Loucy (cell line): ENCODE measurements around the gene DOCK10.

ENCODE experiments used
- H2AFZ ChIP-seq: fragments of 200-600 bp; sonication (generic); 2 replicates; pipeline ENCODE4 v1.6.0; 2016; ENCODE audit warnings: antibody characterized with exemption, mild to moderate bottlenecking, low read length, moderate library complexity
- H3F3A ChIP-seq: fragments of 200-600 bp; 2 replicates; pipeline ENCODE4 v1.6.0; 2016; ENCODE audit warnings: antibody characterized with exemption, low read depth, mild to moderate bottlenecking
- H3K27me3 ChIP-seq: fragments of 200-600 bp; sonication (generic); 2 replicates; pipeline ENCODE4 v1.6.1; 2014; ENCODE audit warnings: low read length, mild to moderate bottlenecking; ENCODE audit not compliant: insufficient read depth, poor library complexity, severe bottlenecking
- H3K36me3 ChIP-seq: fragments of 200-600 bp; sonication (generic); 2 replicates; pipeline ENCODE4 v1.6.1; 2016; ENCODE audit warnings: low read length; ENCODE audit not compliant: insufficient read depth
- H3K4me1 ChIP-seq: fragments of 200-600 bp; sonication (generic); 2 replicates; pipeline ENCODE4 v1.5.1; 2014; ENCODE audit warnings: low read length, mild to moderate bottlenecking; ENCODE audit not compliant: insufficient read depth, poor library complexity, severe bottlenecking
- H3K4me2 ChIP-seq: fragments of 200-600 bp; sonication (generic); 2 replicates; pipeline ENCODE4 v1.6.0; 2014; ENCODE audit warnings: antibody characterized with exemption, low read length, low read depth, mild to moderate bottlenecking; ENCODE audit not compliant: poor library complexity, severe bottlenecking
- H3K4me3 ChIP-seq: fragments of 200-600 bp; sonication (generic); 2 replicates; pipeline ENCODE4 v1.5.1; 2014; ENCODE audit warnings: low read length, mild to moderate bottlenecking, mixed read lengths; ENCODE audit not compliant: poor library complexity, severe bottlenecking
- H3K79me2 ChIP-seq: fragments of 200-600 bp; sonication (generic); 2 replicates; pipeline ENCODE4 v1.6.1; 2014; ENCODE audit warnings: low read length; ENCODE audit not compliant: insufficient read depth
- H3K9ac ChIP-seq: fragments of 200-600 bp; sonication (generic); 2 replicates; pipeline ENCODE4 v1.6.0; 2014; ENCODE audit warnings: mild to moderate bottlenecking, low read depth, low read length, moderate library complexity; ENCODE audit not compliant: poor library complexity, severe bottlenecking
- H3K9me2 ChIP-seq: fragments of 200-600 bp; sonication (generic); replicated peaks from 2 replicates; pipeline ENCODE4 v1.6.1; 2016; ENCODE audit warnings: low read depth, low read length, mixed read lengths
- H3K9me3 ChIP-seq: fragments of 200-600 bp; sonication (generic); 2 replicates; pipeline ENCODE4 v1.6.1; 2014; ENCODE audit warnings: mild to moderate bottlenecking, antibody characterized with exemption, low read length, low read depth; ENCODE audit not compliant: insufficient read depth
- H4K20me1 ChIP-seq: fragments of 200-600 bp; sonication (generic); 2 replicates; pipeline ENCODE4 v1.6.0; 2014; ENCODE audit warnings: antibody characterized with exemption, low read length, mild to moderate bottlenecking; ENCODE audit not compliant: insufficient read depth, poor library complexity, severe bottlenecking
- CTCF ChIP-seq: fragments of 200-600 bp; sonication (generic); conservative IDR thresholded peaks from 2 replicates; pipeline ENCODE4 v1.5.1; 2014; ENCODE audit warnings: mild to moderate bottlenecking, antibody characterized with exemption, low read length
- EZH2phosphoT487 ChIP-seq: fragments of 200-600 bp; IDR thresholded peaks from 2 replicates; pipeline ENCODE4 v1.6.1; 2018; ENCODE audit warnings: antibody characterized with exemption, mild to moderate bottlenecking, moderate library complexity, borderline replicate concordance

The DOCK10 gene

DNA sequence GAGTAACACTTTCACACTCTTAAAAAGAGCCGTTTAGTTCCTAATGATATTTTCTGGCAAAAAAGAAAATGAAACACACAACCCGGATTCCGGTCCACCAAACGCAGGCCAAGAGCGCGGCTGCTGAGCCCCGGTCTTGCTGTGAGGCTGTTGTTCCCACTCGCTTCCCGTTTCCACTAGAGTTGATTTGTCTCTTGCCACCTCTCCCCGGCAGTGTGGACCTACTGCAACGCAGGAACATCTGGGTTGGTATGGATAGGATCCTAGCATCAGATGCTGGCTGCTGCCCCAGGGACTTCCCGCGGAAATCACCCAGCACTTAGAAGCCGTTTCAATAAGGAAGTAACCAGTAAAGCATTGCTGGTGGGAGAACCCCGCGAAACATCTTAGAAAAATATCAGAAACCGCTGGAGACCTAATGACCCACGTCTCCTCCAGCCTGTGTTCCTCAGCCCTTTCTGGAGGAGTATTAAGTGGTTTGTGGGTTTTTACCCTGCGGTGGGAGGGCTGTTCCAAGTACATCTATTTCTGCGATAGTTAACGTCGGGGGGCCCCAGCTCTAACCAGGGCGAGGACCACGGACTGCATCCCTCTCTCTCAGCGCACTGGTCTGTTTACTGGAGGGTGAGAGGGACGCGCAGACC, 939 bp downstream of the DOCK10 start:
- Histone ChIP-seq H3K9me2 (no peaks in the 10 kb centered on the region), H3K4me3 (peak overlapping the region; percentile 94), H3K79me2 (peaks cover 46% of the 10 kb centered on the region), H2AFZ (peak overlapping the region; percentile 77), H3K4me1 (peaks cover 59% of the 10 kb centered on the region), H3K27me3 (peaks cover 4% of the 10 kb centered on the region), H3K9ac (peak overlapping the region; percentile 82), H3K36me3 (no peaks in the 10 kb centered on the region), H4K20me1 (peaks cover 28% of the 10 kb centered on the region), H3F3A (no peaks in the 10 kb centered on the region), H3K4me2 (peak overlapping the region; percentile 80), H3K9me3 (no peaks in the 10 kb centered on the region)
- TF ChIP-seq EZH2phosphoT487 (no peak; the same call in 1 of the 2 replicates), CTCF (peak; percentile 12; the same call in 1 of the 2 replicates)

DNA sequence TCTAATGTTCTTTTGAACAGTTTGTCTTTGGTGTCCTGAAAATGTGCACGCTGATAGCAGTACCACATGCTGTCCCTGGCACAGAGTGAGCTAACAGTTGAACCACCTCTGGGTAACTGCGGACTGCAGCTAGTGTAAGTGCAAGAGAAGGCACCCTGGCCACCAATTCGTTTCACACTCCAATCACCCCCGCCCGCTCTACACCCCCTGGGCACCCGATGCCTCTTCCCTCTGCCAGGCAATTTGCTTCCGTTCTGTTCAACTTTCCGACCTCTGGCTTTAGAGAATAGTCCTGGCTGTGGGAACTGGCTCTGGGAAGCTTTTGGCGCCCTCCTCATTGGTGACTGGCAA, 1.4 kb downstream of the DOCK10 start:
- no peak for TF ChIP-seq CTCF
- no peak for TF ChIP-seq EZH2phosphoT487
- H3K79me2 ChIP-seq, result peaks cover 51% of the 10 kb centered on the region

DNA sequence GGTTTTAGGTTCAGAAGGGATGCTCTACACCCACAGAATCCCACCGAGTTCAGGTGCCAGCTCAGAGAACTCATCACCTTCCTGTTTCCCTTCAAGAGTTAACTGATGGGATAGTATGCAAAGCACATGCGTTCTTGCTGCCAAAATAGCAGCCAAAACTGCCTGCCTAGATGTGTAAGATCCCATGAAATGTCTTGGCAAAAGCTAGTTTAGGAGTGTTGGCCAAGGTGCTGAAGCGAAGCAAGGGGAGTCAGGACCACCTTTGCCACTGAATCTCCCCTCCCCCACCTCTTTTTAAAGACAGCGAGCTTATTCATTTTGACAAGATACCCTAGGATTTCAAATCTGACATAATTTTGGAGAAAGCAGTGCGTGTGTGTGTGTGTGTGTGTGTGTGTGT, 2.1 kb downstream of the DOCK10 start:
- Histone ChIP-seq H4K20me1 (peaks cover 28% of the 10 kb centered on the region), H3K9me2 (no peaks in the 10 kb centered on the region), H3K9ac (peak overlapping the region; percentile 82), H3K4me3 (peak overlapping the region; percentile 94), H3F3A (no peaks in the 10 kb centered on the region), H3K79me2 (peaks cover 55% of the 10 kb centered on the region), H3K36me3 (no peaks in the 10 kb centered on the region), H3K27me3 (peaks cover 4% of the 10 kb centered on the region), H3K9me3 (no peaks in the 10 kb centered on the region), H3K4me2 (peak overlapping the region; percentile 80), H3K4me1 (peaks cover 59% of the 10 kb centered on the region), H2AFZ (no peak overlapping the region)
- no peak for TF ChIP-seq EZH2phosphoT487
- TF ChIP-seq CTCF, result no peak

More for the DNA sequence above, 1.4 kb downstream of the DOCK10 start:
- no peaks in the 10 kb centered on the region for H3K9me3 ChIP-seq
- H3K36me3 ChIP-seq, result no peaks in the 10 kb centered on the region
- peak overlapping the region; percentile 94 for H3K4me3 ChIP-seq
- H3K27me3 ChIP-seq, result peaks cover 4% of the 10 kb centered on the region
- peaks cover 28% of the 10 kb centered on the region for H4K20me1 ChIP-seq
- H3F3A ChIP-seq, result no peaks in the 10 kb centered on the region
- H3K9me2 ChIP-seq, result no peaks in the 10 kb centered on the region
- H2AFZ ChIP-seq, result peak overlapping the region; percentile 77
- H3K4me2 ChIP-seq, result peak overlapping the region; percentile 80
- H3K4me1 ChIP-seq, result peaks cover 59% of the 10 kb centered on the region
- H3K9ac ChIP-seq, result peak overlapping the region; percentile 82
